Uterus (tissue), 4 donors: Measurements from ENCODE around the gene ASPSCR1. TPM values are rescaled to one million over a fixed set of nuclear protein-coding genes. Genes with fewer than 3 reads are reported as not detected.

Experiments
- DNase-seq, 2 donors: peaks; one replicate each; pipeline ENCODE4 v3.0.0-alpha.2; 2019 to 2020
- H3K27ac ChIP-seq, 2 donors: fragments of 200-600 bp; sonication (generic); 1 replicate in 1 of 2; 2 replicates in 1 of 2; pipeline ENCODE4 v1.5.1; 2016 to 2018
- H3K27me3 ChIP-seq, 2 donors: fragments of 200-600 bp; sonication (generic); one replicate each; pipeline ENCODE4 v1.5.1; 2018 to 2019; ENCODE audit warnings: control low read depth in 1 of 2
- H3K36me3 ChIP-seq, 2 donors: fragments of 200-600 bp; sonication (generic); one replicate each; pipeline ENCODE4 v1.5.1; 2019; ENCODE audit warnings: control low read depth in 1 of 2
- H3K4me1 ChIP-seq, 2 donors: fragments of 200-600 bp; sonication (generic); one replicate each; pipeline ENCODE4 v1.5.1; 2018 to 2019; ENCODE audit warnings: control low read depth in 1 of 2
- H3K4me3 ChIP-seq, 2 donors: fragments of 200-600 bp; sonication (generic); 1 replicate in 1 of 2; 2 replicates in 1 of 2; pipeline ENCODE4 v1.5.1; 2018 to 2019; ENCODE audit warnings: mild to moderate bottlenecking in 1 of 2
- H3K9me3 ChIP-seq, 2 donors: fragments of 200-600 bp; sonication (generic); one replicate each; pipeline ENCODE4 v1.5.1; 2019; ENCODE audit warnings: control low read depth in 1 of 2
- CTCF ChIP-seq, 4 experiments: fragments of 200-600 bp in 2 of 4; fragments of 450-650 bp in 2 of 4; sonication (generic) in 2 of 4; IDR thresholded peaks; one replicate each; pipeline ENCODE4 v1.5.1; 2016 to 2019; ENCODE audit warnings: antibody characterized with exemption in 4 of 4, mild to moderate bottlenecking in 2 of 4, moderate library complexity in 1 of 4
- POLR2A ChIP-seq, 2 donors: fragments of 450-650 bp; IDR thresholded peaks; one replicate each; pipeline ENCODE4 v1.6.1; 2016; ENCODE audit warnings: antibody characterized with exemption in 2 of 2, mild to moderate bottlenecking in 1 of 2, moderate library complexity in 1 of 2
- intact Hi-C: fragments of 100-400 bp; cut with DNase I; formaldehyde crosslinking; loops from one replicate; pipeline ENCODE4 v1.15.1; 2023; ENCODE audit warnings: low total_unique reads
- total RNA-seq, 4 donors: library from RNA; depleted of rRNA in 3 of 4; stranded (reverse); fragments of >200 nt in 3 of 4; gene quantifications; one replicate each; pipeline versions ENCODE4 v1.1.0 to v1.2.4, GENCODE V29; 2014 to 2023
- donor health status: DM: yes; HTN: yes; CAD: no.

Gene ASPSCR1
- total RNA-seq, 4 donors from 2014 or later = 3.5 to 34.2 (median 13.6) TPM

GRCh38 chr17:82017612-82018151 lies 40.3 kb downstream of the ASPSCR1 start:
- Histone ChIP-seq H3K27ac (no peak overlapping the region), H3K27me3 (no peaks in the 10 kb centered on the region), H3K9me3 (no peaks in the 10 kb centered on the region), H3K4me1 (peaks cover 0 to 12% of the 10 kb centered on the region in 2 donors), H3K4me3 (no peak overlapping the region), H3K36me3 (no peaks in the 10 kb centered on the region)
- intact Hi-C loops = loop anchor here (5.0 kb wide), 1 partner anchor 55 kb away; the partner anchor contains the start of gene NOTUM
- DNase-seq = no peak
- TF ChIP-seq POLR2A (IDR thresholded peaks at IDR 0.05) = no peak
- TF ChIP-seq CTCF (IDR thresholded peaks at IDR 0.05) = no peak

GRCh38 chr17:82018152-82018988 lies 40.9 kb downstream of the ASPSCR1 start:
- no peak for TF ChIP-seq CTCF (IDR thresholded peaks at IDR 0.05)
- no peak for TF ChIP-seq POLR2A (IDR thresholded peaks at IDR 0.05)
- no peak overlapping the region for H3K4me3 ChIP-seq
- no peaks in the 10 kb centered on the region for H3K27me3 ChIP-seq
- H3K9me3 ChIP-seq = no peaks in the 10 kb centered on the region
- intact Hi-C loops = loop anchor here (5.0 kb wide), 1 partner anchor 56 kb away; the partner anchor contains the start of gene NOTUM
- no peak for DNase-seq
- H3K4me1 ChIP-seq = peaks cover 0 to 12% of the 10 kb centered on the region in 2 donors
- H3K27ac ChIP-seq = no peak overlapping the region
- H3K36me3 ChIP-seq = no peaks in the 10 kb centered on the region

- Histone ChIP-seq H3K27ac (no peak overlapping the region), H3K4me1 (peaks cover 0 to 19% of the 10 kb centered on the region in 2 donors), H3K27me3 (no peaks in the 10 kb centered on the region), H3K36me3 (no peaks in the 10 kb centered on the region), H3K4me3 (no peak overlapping the region), H3K9me3 (no peaks in the 10 kb centered on the region)
- TF ChIP-seq CTCF (IDR thresholded peaks at IDR 0.05) = no peak
- TF ChIP-seq POLR2A (IDR thresholded peaks at IDR 0.05) = no peak
- intact Hi-C loops = loop anchor here (5.0 kb wide), 1 partner anchor 57 kb away; the partner anchor contains the start of gene NOTUM
- DNase-seq = no peak
Measured at GRCh38 chr17:82018989-82019689, 41.7 kb downstream of the ASPSCR1 start.

- Histone ChIP-seq H3K4me1 (peaks cover 0 to 20% of the 10 kb centered on the region in 2 donors), H3K4me3 (no peak overlapping the region), H3K9me3 (no peaks in the 10 kb centered on the region), H3K27me3 (no peaks in the 10 kb centered on the region), H3K36me3 (no peaks in the 10 kb centered on the region), H3K27ac (no peak overlapping the region)
- intact Hi-C loops = loop anchor here (5.0 kb wide), 1 partner anchor 58 kb away; the partner anchor contains the start of gene NOTUM
- no peak for DNase-seq
- no peak for TF ChIP-seq POLR2A (IDR thresholded peaks at IDR 0.05)
- peak; percentile 31 to 45 (median 36) for TF ChIP-seq CTCF (IDR thresholded peaks at IDR 0.05)
Measured at GRCh38 chr17:82019690-82020571, 42.5 kb downstream of the ASPSCR1 start.
